B cell (primary cell): ENCODE measurements around the gene RSPO4. TPM values are rescaled to one million over a fixed set of nuclear protein-coding genes. Genes with fewer than 3 reads are reported as not detected.

Experiments
- ATAC-seq: fragments of 200-7000 bp; cut with Tn5 transposase; one replicate; pipeline ENCODE4 v1.10.0; 2021; ENCODE audit warnings: low read depth, mild to moderate bottlenecking, moderate number of reproducible peaks, moderate library complexity
- CTCF ChIA-PET: fragments of 350-600 bp; sonication (Branson Sonifier 250); formaldehyde crosslinking; loops from one replicate; lab custom pipeline; 2021; ENCODE audit warnings: antibody characterized with exemption, inconsistent platforms; lab: Charles Lee
- POLR2A ChIA-PET: fragments of 350-600 bp; sonication (Branson Sonifier 250); formaldehyde crosslinking; loops from one replicate; lab custom pipeline; 2021; ENCODE audit warnings: antibody characterized with exemption; lab: Charles Lee
- DNase-seq: peaks from one replicate; pipeline ENCODE4 v3.0.0; 2013
- H2AFZ ChIP-seq: 2 replicates; pipeline ENCODE4 v1.6.1; 2012; ENCODE audit warnings: mild to moderate bottlenecking, low read depth, low read length; ENCODE audit not compliant: insufficient read depth, poor library complexity, severe bottlenecking
- H3K27ac ChIP-seq, 2 donors: 1 replicate in 1 of 2; 2 replicates in 1 of 2; pipeline ENCODE4 v1.5.1; 2012 to 2013; ENCODE audit warnings: low read length in 2 of 2, mild to moderate bottlenecking in 2 of 2, moderate library complexity in 1 of 2
- H3K27me3 ChIP-seq, 4 experiments: fragments of 200-600 bp in 1 of 4; sonication (generic) in 1 of 4; replicated peaks in 1 of 4; 1 replicate in 2 of 4; 2 replicates in 2 of 4; pipeline versions ENCODE4 v1.6.1 to v1.7.0; 2013 to 2016; ENCODE audit warnings: low read length in 3 of 4, mild to moderate bottlenecking in 2 of 4, mixed read lengths in 1 of 4, moderate library complexity in 1 of 4; ENCODE audit not compliant: insufficient read depth in 4 of 4, control insufficient read depth in 3 of 4; ENCODE audit errors: control extremely low read depth in 1 of 4
- H3K36me3 ChIP-seq, 2 experiments: replicated peaks in 1 of 2; 1 replicate in 1 of 2; 2 replicates in 1 of 2; pipeline versions ENCODE4 v1.6.1 to v1.7.1; 2013; ENCODE audit warnings: low read length in 1 of 2; ENCODE audit not compliant: insufficient read depth in 2 of 2, control insufficient read depth in 1 of 2; ENCODE audit errors: control extremely low read depth in 1 of 2, extremely low read depth in 1 of 2
- H3K4me1 ChIP-seq, 2 donors: fragments of 200-600 bp in 1 of 2; sonication (generic) in 1 of 2; 1 replicate in 1 of 2; 2 replicates in 1 of 2; pipeline versions ENCODE4 v1.5.1 to v1.6.1; 2013 to 2017; ENCODE audit warnings: low read length in 2 of 2; ENCODE audit not compliant: control insufficient read depth in 2 of 2, insufficient read depth in 2 of 2
- H3K4me2 ChIP-seq: replicated peaks from 2 replicates; pipeline ENCODE3; 2012; ENCODE audit warnings: mild to moderate bottlenecking, low read depth, low read length; ENCODE audit not compliant: poor library complexity, severe bottlenecking
- H3K4me3 ChIP-seq, 5 experiments: fragments of 200-600 bp in 1 of 5; sonication (generic) in 1 of 5; 1 replicate in 3 of 5; 2 replicates in 2 of 5; pipeline versions ENCODE4 v1.5.1 to v1.7.0; 2011 to 2016; ENCODE audit warnings: low read length in 4 of 5, mild to moderate bottlenecking in 4 of 5, low read depth in 2 of 5, control low read depth in 1 of 5, moderate library complexity in 1 of 5; ENCODE audit not compliant: insufficient read depth in 1 of 5; ENCODE audit errors: control extremely low read depth in 1 of 5, extremely low read depth in 1 of 5
- H3K79me2 ChIP-seq: fragments of 200-600 bp; sonication (generic); one replicate; pipeline ENCODE4 v1.6.0; 2016; ENCODE audit warnings: low read length; ENCODE audit not compliant: control insufficient read depth, insufficient read depth
- H3K9ac ChIP-seq: fragments of 200-600 bp; sonication (generic); 2 replicates; pipeline ENCODE4 v1.6.1; 2017; ENCODE audit warnings: mild to moderate bottlenecking, low read length, moderate library complexity
- H3K9me3 ChIP-seq, 3 donors: one replicate each; pipeline versions ENCODE4 v1.6.1 to v1.7.1; 2013; ENCODE audit warnings: low read length in 2 of 3; ENCODE audit not compliant: control insufficient read depth in 2 of 3, insufficient read depth in 1 of 3; ENCODE audit errors: control extremely low read depth in 1 of 3
- H4K20me1 ChIP-seq: 2 replicates; pipeline ENCODE4 v1.6.0; 2012; ENCODE audit warnings: mild to moderate bottlenecking, low read length; ENCODE audit not compliant: insufficient read depth, control insufficient read depth, poor library complexity, severe bottlenecking
- H3K27ac Mint-ChIP-seq: one replicate; pipeline ENCODE4 v1.8.0; 2021; ENCODE audit warnings: mixed read lengths
- H3K27me3 Mint-ChIP-seq: one replicate; pipeline ENCODE4 v1.8.0; 2021; ENCODE audit warnings: mixed read lengths
- H3K4me1 Mint-ChIP-seq: one replicate; pipeline ENCODE4 v1.8.0; 2021; ENCODE audit warnings: mixed read lengths
- H3K4me3 Mint-ChIP-seq: one replicate; pipeline ENCODE4 v1.8.0; 2021; ENCODE audit warnings: mixed read lengths
- H3K9me3 Mint-ChIP-seq: one replicate; pipeline ENCODE4 v1.8.0; 2022; ENCODE audit warnings: mixed read lengths; ENCODE audit not compliant: insufficient read depth
- EZH2 ChIP-seq: IDR thresholded peaks from 2 replicates; pipeline ENCODE4 v1.6.1; 2012; ENCODE audit warnings: borderline replicate concordance, low read depth, mild to moderate bottlenecking, moderate library complexity, low read length; ENCODE audit not compliant: insufficient read depth, poor library complexity, severe bottlenecking
- WGBS: methylation state at CpG from one replicate; pipeline ENCODE4 v1.1.5; 2013; ENCODE audit warnings: missing lambda C conversion rate; ENCODE audit not compliant: insufficient coverage; 5-methylcytosine and 5-hydroxymethylcytosine counted together
- intact Hi-C: fragments of 100-400 bp; cut with micrococcal nuclease; formaldehyde crosslinking; loops from one replicate; pipeline ENCODE4 v1.10.0; 2022
- polyA plus RNA-seq: library from polyadenylated mRNA; depleted of rRNA; stranded (reverse); fragments of >200 nt; gene quantifications from 2 replicates; pipeline ENCODE4 v1.2.3, GENCODE V29; 2012
- total RNA-seq, 2 donors: library from RNA; stranded (reverse); fragments of 120-200 nt in 1 of 2; gene quantifications; 1 replicate in 1 of 2; 2 replicates in 1 of 2; pipeline versions ENCODE4 v1.2.3 to v1.2.4, GENCODE V29; 2013 to 2022
- TF ChIP-seq, protein P1 (sequence below): fragments of 200-600 bp; IDR thresholded peaks from one replicate; pipeline ENCODE4 v1.8.0; 2022; ENCODE audit warnings: antibody characterized with exemption, mild to moderate bottlenecking

The RSPO4 gene
- total and polyA plus RNA-seq, 2 donors (not counting 1 experiment from before 2014, with no cell fraction given) = 0.04 to 0.37 TPM

DNA sequence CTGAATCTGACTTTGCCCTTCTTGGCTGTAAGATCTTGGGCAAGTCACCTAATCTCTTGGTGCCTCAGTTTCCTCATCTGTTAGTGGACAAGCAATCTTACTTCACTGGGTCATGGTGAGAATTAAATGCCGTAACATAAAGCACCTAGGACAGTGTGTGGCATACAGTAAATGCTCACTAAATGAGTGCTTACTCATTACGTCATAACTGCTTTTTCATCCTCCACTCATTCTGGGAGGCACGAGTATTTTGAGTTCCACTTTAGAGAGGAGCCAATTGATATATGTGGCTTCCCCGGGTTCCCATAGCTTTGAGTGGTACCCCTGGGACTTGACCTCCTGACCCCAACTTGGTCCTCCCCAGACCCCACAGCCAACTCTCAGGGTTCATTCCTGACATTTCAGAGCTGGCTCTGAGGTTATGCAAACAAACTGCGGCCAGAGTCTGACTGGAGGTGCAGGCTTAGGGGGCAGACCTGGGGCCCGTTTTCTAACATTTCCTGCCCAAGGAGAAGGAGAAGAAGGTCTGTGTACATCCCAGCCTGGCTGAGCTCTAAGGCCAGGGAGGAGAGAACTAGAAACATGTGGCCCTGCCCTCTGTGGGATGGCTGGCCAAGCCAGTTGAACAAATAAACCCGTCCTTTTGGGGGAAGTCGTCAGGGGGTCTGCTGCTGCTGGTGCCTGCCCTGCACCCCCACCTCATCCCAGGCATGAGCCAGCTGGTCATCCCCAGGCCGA is 91.8 kb downstream of the RSPO4 start:
- no peak overlapping the region for H3K4me2 ChIP-seq
- no peak overlapping the region for H3K4me3 ChIP-seq
- WGBS = 62% methylated on average over 9 of the region's 9 CpGs
- ATAC-seq (no peak), DNase-seq (no peak)
- ChIA-PET CTCF (interaction anchor here (0.6 to 1.0 kb wide), 2 partner anchors 92 to 135 kb away, joined by 5 to 7 read pairs; no protein-coding TSS in a partner anchor), POLR2A (no interaction called here)
- intact Hi-C loops = no loop called here
- no peak overlapping the region for H3K27ac ChIP-seq
- Mint-ChIP-seq H3K4me1 (peaks cover 13% of the 10 kb centered on the region), H3K4me3 (no peak overlapping the region), H3K27ac (no peak overlapping the region), H3K27me3 (peaks cover 24% of the 10 kb centered on the region), H3K9me3 (no peaks in the 10 kb centered on the region)
- no peaks in the 10 kb centered on the region for H3K9me3 ChIP-seq
- H3K79me2 ChIP-seq = no peaks in the 10 kb centered on the region
- H3K4me1 ChIP-seq = peaks cover 9% of the 10 kb centered on the region in 2 donors
- H3K36me3 ChIP-seq = no peaks in the 10 kb centered on the region
- no peak overlapping the region for H3K9ac ChIP-seq
- no peak overlapping the region for H2AFZ ChIP-seq
- no peaks in the 10 kb centered on the region for H4K20me1 ChIP-seq
- H3K27me3 ChIP-seq = peaks cover 0 to 11% (median 0%) of the 10 kb centered on the region in 4 experiments
- TF ChIP-seq EZH2 = no peak
- TF ChIP-seq, protein P1, sequence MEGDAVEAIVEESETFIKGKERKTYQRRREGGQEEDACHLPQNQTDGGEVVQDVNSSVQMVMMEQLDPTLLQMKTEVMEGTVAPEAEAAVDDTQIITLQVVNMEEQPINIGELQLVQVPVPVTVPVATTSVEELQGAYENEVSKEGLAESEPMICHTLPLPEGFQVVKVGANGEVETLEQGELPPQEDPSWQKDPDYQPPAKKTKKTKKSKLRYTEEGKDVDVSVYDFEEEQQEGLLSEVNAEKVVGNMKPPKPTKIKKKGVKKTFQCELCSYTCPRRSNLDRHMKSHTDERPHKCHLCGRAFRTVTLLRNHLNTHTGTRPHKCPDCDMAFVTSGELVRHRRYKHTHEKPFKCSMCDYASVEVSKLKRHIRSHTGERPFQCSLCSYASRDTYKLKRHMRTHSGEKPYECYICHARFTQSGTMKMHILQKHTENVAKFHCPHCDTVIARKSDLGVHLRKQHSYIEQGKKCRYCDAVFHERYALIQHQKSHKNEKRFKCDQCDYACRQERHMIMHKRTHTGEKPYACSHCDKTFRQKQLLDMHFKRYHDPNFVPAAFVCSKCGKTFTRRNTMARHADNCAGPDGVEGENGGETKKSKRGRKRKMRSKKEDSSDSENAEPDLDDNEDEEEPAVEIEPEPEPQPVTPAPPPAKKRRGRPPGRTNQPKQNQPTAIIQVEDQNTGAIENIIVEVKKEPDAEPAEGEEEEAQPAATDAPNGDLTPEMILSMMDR = no peak

DNA sequence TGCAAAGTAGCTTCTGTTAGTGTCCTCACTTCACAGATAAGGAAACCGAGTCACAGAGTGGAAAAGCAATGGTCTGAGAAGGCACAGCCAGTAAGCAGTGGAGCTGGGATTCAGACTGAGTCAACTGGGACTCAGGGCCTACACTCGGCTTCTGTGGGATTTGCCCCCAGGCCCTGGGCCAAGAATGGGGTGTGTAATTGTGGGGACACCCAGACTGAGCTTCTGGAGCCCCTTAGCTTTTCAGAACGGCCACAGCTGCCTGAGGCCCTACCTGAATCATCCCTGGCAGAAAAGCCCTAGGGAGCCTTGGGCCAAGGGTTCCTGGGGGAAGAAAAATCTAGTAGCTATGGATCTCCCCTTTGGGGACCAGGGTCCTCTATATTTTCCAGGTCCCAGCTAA is 92.5 kb downstream of the RSPO4 start:
- no peak for TF ChIP-seq EZH2
- TF ChIP-seq, protein P1 = no peak
- H3K27ac Mint-ChIP-seq = no peak overlapping the region
- intact Hi-C loops = no loop called here
- Histone ChIP-seq H3K36me3 (no peaks in the 10 kb centered on the region), H3K79me2 (no peaks in the 10 kb centered on the region), H3K27ac (no peak overlapping the region), H3K4me2 (no peak overlapping the region), H3K4me3 (no peak overlapping the region), H3K27me3 (peaks cover 0 to 6% (median 0%) of the 10 kb centered on the region in 4 experiments), H4K20me1 (no peaks in the 10 kb centered on the region), H3K4me1 (peaks cover 14 to 16% of the 10 kb centered on the region in 2 donors), H2AFZ (no peak overlapping the region), H3K9ac (no peak overlapping the region), H3K9me3 (no peaks in the 10 kb centered on the region)
- peaks cover 19% of the 10 kb centered on the region for H3K27me3 Mint-ChIP-seq
- ATAC-seq (no peak), DNase-seq (no peak)
- WGBS = 82% methylated on average over 3 of the region's 3 CpGs
- H3K9me3 Mint-ChIP-seq = no peaks in the 10 kb centered on the region
- ChIA-PET CTCF (interaction anchor here (1.0 kb wide), 1 partner anchor 91 kb away, joined by 5 read pairs; no protein-coding TSS in a partner anchor), POLR2A (no interaction called here)
- peaks cover 19% of the 10 kb centered on the region for H3K4me1 Mint-ChIP-seq
- H3K4me3 Mint-ChIP-seq = no peak overlapping the region
